ENCODE results near the gene CINP.

GRCh38 chr14:102314242-102315011 is 48.3 kb downstream of the CINP start:
- TF ChIP-seq REST (IDR thresholded peaks at IDR 0.05; ENCODE audit: borderline replicate concordance) (no peak), CTCF (IDR thresholded peaks at IDR 0.05; ENCODE audit: poor library complexity, severe bottlenecking) (peak; percentile 99)

All from neural cell (in vitro differentiated cells).